Activated CD4-positive, alpha-beta T cell treated with anti-CD3 and anti-CD28 coated beads, Interleukin-10, Interleukin-2, amounts not matched to agents 100 ng/mL and 50 ng/mL, durations not matched to agents 16 hours and 8 hours (primary cell): ENCODE results near the gene ODAD2.
A peak's percentile ranks its signal among the peaks of the same experiment; 100 is the strongest.

ENCODE experiments used
- DNase-seq: peaks from one replicate; pipeline ENCODE4 v3.0.0-alpha.2; 2020

ODAD2 gene

DNA sequence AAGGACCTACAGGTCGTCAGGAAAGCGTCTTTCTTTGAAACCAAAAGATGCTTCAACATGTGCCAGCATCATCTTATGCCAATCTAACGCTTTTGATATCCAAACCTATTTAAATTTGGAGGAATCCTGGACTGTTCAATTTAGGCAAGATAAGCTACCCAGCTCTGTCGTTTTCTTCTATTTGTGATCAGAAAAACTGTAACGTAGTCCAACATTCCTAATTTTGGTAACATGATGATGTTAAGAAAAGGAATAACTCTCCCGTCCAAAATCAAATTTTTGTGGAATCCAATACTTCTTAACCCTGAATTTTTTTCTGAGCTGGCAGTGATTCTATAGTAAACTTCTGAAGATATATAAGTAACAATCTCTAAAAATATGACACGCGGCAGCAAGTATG is 160.0 kb downstream of the ODAD2 start:
- DNase-seq: no peak

DNA sequence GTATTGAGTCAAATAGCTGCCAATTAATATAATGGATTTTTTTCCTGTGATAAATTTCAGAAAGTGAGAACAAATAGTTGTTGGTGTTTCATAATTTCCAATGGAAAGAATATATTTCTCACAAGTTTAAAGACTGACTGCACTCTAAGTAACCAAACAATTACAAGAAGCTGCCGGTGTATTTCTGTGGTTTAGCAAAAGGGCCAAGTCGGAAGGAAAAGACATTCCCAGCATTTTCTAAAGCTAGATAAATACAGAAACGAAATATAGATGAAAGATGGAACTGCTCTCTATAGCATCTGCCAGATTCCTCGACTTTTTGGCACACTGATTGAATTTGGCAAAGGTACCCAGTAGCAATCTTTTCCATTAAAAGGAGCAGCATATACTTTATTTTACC is 160.5 kb downstream of the ODAD2 start:
- no peak for DNase-seq

DNA sequence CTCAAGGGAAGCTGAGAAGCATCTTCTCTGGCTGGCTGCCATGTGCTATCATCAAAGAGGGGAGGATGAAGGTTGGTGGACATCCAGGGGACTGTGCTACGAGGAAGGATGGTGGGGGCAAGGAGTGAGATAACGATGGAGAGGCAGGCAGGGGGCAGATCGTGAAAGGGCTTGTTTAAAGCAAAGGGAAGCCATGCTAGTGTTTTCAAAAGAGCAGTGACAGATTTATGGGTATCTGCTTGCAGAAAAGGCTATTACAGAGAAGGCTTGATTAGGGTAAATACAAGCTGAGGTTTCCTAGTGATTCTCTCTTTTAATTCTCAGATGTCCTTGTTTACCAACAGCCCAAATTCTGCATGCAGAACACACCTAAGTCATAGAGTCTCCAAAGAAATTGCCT is 164.4 kb downstream of the ODAD2 start:
- DNase-seq: no peak

DNA sequence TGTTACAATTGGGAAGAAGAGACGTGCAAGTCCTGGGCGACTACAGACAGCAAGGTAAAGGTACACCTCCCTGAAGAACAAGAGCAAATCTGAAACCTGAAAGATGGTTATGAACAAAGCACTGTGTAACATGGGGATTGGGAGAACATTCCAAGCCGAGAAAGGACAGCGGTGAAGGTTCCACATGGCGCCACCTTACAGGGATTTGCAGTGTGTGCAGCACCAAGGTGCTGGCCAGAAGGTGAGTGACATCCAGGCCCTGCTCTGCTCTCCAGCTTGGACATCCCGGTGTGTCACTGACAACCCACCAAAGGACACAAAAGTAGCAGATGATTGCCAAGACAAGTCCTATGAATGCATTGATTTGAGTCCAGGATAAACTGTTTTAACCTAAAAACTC is 165.1 kb downstream of the ODAD2 start:
- DNase-seq: no peak

DNA sequence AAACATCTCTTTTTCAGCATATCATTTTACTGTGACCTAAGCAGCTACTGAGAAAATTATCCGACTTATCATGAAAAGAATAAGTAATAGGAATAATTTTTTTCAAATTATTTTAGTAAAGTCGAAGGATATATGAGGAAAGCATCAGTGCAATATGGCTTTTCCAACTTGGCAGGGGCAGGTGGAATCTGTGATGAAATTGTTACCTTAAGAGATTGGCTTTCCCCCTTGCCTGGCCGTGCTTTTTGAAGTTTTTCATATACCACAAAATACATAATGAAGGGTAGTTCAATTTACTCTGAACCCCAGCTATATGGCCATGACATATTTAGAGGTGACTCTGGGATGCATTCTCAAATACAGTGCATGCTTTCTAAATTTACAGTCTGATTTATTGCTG is 166.1 kb downstream of the ODAD2 start:
- no peak for DNase-seq

DNA sequence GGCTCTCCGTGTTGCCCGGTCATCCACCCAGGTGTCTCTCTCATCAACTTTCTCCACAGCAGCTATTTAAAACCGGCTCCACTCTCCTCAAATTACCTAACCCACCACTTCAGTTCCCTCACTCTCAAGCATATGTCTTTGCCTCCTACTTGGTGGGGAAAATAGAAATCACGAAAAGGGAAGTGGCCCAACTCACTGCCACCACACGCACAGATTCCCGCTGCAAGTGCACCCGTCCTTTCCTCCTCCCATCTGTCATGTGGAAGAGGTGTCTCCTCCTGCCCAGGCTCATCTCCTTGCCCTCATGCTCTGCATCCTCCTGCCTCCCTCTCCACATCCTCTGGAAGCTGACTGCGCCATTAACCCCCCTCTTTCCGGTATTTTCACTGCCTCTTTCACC is 172.5 kb downstream of the ODAD2 start:
- DNase-seq: no peak

DNA sequence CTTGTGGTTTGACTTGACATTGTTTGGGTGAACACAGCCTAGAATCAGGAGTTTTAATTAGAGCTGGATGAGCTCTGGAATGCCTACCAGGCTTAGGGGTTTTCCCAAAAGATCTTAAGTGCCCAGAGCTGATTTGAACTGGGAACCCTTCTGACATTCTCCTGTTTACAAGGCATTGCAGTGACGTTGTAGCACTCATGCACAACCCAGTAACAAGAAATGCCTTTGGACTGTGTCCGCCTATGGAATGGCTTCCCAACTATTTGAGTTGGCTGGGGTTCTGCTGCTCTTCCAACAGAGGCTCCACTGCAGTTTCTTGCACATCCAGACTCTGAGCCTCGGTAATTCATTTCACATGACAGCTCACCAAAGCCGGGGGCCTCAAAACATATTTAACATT is 176.6 kb downstream of the ODAD2 start:
- DNase-seq: no peak

DNA sequence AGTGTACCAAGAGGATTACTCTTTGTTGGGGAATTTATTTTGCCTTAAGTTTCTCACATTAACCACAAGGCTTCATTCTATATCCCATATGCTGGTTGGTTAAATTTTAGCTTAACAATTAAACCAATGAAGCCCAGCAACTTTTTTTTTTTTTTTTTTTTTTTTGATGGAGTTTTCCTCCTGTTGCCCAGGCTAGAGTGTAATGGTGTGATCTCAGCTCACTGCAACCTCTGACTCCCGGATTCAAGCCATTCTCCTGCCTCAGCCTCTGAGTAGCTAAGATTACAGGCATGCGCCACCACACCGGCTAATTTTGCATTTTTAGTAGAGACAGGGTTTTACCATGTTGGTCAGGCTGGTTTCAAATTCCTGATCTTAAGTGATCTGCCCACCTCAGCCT is 178.2 kb downstream of the ODAD2 start:
- no peak for DNase-seq

DNA sequence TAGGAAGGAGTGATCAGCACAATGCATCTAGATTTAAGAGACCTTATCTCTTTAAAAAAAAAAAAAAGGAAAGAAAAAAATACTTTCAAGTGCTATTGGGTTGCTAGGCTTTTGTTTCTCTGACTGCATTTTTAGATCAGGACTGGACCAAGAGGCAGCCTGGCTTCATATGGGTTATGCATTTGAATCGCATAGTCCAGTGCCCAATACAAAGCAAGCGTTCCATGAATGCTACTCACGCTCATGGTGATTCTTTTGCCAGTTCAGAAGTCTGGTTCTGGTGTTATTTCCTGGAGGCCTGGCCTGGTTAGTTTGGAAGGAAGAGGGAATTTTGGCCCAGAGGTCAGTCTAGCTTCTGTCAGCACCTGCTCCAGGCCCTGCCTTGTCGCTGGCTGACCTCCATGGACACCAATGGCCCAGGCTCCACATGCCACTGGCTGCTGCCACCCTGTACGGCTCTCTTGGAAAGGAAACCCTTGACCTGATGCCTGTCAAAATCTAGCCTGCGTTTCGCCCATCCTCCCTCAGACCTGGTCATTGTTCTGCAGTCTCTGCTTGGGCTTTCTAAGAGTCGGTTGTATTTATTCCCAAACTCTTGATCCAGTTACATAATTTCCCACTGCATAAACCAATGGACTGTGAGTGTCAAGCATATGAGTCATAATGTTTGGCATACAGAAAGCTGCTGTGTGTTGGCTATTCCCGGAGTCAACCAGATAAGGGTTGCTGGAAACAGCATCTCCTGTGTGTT is 178.9 kb downstream of the ODAD2 start:
- no peak for DNase-seq

DNA sequence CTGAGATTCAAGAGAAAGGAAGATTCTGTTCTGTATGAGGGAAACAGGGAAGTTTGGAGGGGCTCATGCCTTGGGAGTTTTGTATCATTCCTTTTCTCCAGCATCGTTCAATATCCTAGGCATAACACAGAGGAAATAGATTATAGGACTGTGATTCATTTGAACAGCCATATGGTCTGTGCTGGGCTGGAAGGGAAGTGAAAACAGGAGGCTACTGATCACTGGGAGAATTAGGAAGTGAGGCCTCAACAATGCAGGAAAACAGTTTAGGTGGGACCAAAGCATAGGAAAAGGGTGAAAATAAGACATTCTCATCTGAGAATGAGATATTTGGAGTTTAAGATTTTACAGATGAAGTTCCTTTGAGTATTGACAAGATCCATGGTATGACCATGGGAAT is 182.6 kb downstream of the ODAD2 start:
- DNase-seq: no peak

DNA sequence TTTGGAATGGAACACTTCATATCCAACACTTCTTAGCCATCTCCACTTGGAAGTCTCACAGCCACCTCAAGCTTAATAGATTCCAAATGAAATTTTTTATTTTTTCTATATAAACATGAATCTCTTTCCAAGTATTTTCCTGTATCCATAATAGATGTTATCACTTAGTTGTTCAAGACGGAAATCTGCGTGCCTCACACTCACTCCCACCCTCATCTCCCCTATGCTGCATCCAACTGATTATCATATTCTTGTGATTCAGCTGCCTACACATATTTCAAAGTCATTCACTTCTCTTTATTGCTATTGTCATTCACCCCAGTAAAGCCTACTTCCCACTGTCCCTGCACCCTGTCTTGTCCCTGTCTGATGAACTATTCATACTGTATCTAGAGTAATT is 183.0 kb downstream of the ODAD2 start:
- DNase-seq: no peak

DNA sequence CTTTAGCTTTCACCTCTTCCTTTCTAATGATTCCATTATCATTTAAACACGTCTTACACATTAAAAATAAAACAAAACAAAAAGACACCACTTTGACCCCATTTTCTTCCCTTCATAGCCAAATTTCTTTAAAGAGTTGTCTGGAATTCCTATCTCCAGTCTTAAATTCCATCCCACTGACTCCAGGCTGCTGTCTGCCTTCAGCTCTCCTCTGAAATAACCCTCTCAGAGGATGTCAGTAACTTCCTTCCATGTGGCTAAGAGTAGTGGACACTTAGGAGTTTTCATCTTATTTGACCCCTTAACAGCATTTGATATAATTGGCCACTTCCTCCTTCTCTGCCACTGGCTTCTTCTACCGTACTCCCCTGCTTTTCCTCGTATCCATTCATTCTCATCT is 183.6 kb downstream of the ODAD2 start:
- DNase-seq: no peak

DNA sequence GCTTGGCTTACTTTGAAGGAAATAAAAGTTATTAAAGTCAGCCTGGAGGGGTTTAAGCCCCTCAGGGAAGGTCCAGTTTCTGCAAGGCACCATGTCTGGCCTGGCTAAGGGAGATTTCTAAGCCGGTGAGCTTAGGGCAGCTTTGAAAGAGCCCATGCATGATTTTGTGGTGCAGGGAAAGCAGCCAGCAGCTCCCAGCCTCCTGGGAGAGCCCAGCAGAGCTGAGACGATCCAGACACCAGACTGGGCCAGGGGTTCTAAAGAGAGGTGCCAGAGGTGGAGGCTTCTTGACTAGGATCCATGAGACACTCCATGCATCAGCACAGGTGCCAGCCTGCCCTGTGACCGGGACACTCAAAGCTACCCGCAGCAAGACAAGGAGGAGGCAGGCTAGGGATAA is 193.7 kb downstream of the ODAD2 start:
- DNase-seq: no peak

DNA sequence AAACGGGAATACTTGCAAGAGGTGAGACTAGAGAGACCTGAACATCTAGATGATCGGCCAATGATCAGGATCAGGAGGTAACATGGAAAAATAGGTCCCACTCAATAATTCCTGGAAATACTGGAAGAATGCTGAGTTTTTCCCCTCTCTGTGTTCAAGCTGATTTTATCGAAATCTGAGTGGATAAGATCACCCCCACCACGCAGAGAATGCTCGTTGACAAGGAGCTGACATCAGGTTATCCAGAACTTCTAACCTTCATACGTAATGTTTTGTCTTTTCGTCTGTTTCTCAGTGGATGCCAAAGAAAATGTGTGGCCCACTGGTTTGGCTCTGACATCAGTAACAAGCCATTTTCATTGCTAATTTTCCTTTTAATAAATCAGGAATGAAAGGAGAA is 194.7 kb downstream of the ODAD2 start:
- DNase-seq: no peak

DNA sequence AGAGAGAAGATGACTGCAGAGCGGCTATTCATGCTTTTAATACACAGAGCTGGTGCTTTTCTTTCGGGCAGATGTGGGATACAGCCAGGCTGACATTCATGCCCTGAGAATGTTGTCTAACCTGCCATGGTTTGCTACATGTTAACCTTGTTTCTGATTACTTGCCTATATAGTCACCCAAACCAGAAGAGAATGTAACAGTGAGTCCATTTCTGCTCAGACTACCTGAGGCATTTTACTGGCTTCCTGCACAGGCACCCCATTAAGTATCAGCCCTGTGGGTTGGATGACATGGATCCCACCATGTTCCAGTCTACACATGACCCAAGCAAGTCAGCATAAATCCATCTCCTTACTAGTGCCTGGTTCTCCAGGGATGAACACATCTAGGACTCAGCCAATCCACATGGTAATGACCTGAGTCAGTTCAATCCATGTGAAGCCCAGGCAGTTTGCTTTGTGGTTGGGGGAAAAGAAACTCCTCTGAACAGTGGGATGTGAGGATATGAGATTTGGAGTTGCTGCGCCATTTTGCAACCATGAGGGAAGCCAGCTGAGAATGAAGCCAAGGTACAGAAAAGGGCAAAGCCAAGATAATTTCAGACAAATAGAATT is 197.6 kb downstream of the ODAD2 start:
- DNase-seq: no peak

DNA sequence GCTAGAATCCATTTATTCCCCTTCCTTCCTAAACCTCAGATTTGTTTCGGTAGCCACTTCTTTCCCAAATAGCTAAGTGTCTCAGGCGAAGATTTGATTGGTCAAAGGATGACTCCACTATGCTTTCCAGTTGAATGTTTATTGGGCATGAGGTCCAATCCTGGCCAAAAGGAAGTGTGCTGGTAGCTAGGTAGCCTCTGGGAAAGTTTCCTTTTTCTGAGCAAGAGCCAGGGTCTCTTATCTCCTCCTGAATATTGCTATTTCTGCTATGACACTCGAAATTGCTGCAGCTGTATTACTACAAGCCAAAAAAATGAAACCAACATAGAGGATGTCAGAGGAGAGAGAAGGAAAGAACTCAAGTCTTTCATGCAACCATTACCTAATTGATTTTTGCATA is 199.8 kb downstream of the ODAD2 start:
- DNase-seq: no peak

DNA sequence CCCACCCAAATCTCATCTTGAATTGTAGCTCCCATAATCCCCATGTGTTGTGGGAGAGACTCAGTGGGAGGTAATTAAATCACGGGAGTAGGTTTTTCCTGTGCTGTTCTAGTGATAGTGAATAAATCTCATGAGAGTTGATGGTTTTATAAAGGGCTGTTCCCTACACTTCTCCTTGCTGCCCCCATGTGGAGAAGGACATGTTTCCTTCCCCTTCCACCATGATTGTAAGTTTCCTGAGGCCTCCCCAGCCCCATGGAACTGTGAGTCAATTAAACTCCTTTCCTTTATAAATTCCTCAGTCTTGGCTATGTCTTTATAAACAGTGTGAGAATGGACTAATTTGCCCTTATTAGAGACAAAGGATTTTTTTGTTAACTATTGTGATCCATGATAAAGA is 204.7 kb downstream of the ODAD2 start:
- no peak for DNase-seq

DNA sequence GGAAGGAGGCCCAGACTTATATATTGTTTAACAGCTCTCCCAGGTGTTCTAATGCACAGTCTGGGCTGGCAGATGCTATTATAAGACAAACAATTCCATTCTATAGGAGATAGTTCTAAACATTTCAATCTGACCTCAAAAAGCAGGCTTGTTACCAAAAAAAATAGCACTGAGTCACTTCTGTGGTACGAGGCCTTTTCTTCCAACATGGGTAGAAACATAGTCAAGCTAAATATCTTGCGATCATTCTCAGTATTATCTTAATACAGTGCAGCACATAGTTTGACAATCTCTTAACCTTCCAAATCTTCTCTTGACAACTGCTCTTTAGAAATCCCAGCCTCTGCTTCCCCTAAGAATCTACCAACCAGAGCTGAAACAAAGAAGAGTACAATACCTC is 206.7 kb downstream of the ODAD2 start:
- DNase-seq: no peak

DNA sequence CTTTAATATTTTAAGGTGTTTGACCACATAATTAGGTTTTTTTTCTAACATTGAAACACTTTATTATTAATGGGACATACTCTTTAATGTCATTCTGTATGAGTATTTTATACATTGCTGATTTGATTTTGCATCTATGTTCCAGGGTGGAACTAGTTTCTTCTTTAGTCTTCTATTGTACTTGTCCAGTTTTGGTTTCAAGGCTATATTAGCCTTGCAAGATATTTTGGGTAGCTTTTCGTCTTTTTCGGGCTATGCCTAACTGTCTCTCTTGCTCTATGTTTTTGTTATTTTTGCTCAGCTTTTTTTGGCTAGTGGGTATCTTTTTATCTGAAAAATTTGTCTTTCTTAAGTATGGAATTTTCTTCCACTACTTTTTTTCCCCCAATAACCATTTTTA is 214.6 kb downstream of the ODAD2 start:
- DNase-seq: no peak

DNA sequence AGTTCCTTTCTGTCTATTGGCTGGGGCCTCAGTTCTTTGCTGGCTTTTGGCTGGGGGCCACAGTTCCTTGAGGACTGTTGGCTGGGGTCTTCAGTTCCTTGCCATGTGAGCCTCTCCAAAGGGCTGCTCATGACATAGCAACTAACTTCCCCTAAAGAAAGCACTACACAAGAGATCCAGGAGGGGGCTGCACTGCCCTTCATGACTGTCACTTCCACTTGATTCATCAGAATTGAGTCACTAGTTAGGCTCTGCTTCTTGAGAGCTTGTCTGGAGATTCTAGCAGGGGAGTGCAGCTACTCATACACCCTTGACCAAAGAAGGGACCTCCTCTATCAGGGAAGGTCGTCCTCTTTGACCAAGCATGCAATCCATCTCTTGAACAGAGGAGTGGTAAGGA is 215.2 kb downstream of the ODAD2 start:
- DNase-seq: peak; percentile 25

DNA sequence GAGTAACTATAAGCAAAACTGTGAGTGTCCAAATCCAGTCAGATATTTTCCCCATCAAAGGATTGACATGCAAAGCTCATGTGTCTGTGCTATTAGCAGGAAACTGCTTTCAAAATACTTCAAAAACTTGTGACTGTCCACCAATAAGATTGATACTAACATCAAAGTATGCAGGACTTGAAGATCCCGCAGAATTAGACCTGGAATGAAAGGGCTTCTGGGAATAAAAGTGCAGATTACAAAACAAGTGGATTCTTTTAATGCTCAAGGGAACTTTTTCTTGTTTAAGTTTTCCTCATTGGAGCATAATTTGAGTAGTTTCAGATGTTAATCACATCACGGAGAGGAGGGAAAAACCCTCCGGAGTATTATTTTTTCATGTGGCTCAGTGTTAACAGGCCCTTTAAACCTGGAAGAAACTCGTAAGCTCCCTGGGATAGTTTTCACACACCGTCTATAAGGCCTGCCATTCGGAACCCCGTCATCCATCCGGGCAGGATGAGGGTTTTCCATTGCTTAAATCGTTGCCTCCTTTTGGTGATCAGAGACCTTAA is 219.3 kb downstream of the ODAD2 start:
- DNase-seq: no peak

DNA sequence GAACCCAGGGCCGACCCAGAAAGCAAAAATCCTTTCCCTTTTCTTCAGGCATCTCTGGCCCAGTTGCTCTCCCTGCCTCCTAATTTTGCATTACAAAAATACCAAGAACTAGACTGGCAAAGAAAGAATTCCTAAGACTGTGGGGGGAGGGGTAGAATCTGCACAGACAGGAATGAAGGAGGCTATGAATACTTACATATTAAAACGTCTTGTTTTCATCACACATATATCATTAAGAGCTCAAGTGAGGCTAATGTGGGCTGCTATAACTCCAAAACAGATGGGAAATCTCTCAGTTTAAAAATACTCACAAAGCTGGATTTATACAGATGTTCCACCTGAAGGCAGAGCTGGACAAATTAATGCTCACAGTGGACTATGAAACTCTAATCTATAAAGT is 224.0 kb downstream of the ODAD2 start:
- no peak for DNase-seq

DNA sequence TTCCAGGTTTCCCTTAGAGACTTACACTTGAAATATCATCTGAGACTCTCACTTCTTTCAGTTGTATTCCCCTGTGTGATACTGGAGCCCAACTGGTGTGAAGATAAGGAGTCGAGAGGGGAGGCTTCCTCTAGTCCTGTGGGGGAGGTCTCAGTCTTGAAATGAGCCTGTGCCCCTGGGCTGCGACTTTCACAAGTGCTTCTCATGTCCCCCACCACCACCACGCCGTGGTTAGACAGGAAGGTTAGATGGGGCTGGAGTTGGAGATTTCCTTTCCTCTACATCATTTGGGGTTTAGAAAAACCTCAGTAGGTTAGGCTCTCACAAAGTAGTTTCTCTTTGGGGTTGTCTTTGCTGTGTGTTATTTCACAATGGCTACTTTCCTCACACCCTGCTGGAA is 227.6 kb downstream of the ODAD2 start:
- peak; percentile 17 for DNase-seq

DNA sequence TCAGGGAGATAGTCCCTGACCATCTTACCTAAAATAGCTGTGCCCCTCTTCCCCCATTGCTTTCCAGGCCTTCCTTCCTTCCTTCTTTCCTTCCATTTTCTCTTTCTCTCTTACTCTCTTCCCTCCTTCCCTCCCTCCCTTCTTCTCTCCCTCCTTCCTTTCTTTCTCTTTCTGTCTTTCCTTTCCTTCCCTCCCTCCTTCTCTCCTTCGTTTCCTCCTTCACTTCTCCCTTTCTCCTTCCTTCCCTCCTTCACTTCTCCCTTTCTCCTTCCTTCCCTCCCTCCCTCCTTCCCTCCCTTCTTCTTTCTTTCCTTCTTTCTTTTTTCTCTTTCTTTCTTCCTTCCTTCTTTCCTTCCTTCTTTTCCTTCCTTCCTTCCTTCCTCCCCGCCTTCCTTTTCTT is 228.7 kb downstream of the ODAD2 start:
- no peak for DNase-seq
